ENCODE data around the gene TMPRSS12. TPM values are rescaled to one million over a fixed set of nuclear protein-coding genes. Genes with fewer than 3 reads are reported as not detected.

The TMPRSS12 gene
- total and polyA plus RNA-seq, 8 donors, result 0.12 TPM; not detected in 7

DNA sequence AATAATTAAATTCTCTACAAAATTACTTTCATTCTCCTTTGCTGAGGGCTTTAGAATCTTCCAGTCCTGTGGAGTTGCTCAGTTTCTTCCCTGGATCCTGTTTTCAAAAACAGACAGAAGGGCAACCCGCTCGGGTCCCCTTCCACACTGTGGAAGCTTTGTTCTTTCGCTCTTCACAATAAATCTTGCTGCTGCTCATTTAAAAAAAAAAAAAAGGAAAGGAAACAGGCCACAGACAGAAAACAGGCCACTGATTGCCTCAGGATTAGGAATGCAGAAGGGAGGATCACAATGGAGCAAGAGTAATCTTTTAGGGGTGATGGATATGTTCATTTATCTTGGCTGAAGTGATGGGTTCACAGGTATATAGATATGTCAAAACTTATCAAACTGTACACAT lies 80.1 kb downstream of the TMPRSS12 start:
- H3K36me3 ChIP-seq, result no peaks in the 10 kb centered on the region
- no peak overlapping the region for H3K4me3 ChIP-seq
- no peaks in the 10 kb centered on the region for H3K9me3 ChIP-seq
- intact Hi-C loops (cut with DNase I), result no loop called here
- DNase-seq (no peak), FAIRE-seq (no peak), ATAC-seq (no peak)
- peak overlapping the region in 3 of 4 donors; percentile 10 to 87 (median 85) for H3K27ac ChIP-seq
- TF ChIP-seq, protein P1, sequence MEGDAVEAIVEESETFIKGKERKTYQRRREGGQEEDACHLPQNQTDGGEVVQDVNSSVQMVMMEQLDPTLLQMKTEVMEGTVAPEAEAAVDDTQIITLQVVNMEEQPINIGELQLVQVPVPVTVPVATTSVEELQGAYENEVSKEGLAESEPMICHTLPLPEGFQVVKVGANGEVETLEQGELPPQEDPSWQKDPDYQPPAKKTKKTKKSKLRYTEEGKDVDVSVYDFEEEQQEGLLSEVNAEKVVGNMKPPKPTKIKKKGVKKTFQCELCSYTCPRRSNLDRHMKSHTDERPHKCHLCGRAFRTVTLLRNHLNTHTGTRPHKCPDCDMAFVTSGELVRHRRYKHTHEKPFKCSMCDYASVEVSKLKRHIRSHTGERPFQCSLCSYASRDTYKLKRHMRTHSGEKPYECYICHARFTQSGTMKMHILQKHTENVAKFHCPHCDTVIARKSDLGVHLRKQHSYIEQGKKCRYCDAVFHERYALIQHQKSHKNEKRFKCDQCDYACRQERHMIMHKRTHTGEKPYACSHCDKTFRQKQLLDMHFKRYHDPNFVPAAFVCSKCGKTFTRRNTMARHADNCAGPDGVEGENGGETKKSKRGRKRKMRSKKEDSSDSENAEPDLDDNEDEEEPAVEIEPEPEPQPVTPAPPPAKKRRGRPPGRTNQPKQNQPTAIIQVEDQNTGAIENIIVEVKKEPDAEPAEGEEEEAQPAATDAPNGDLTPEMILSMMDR (IDR thresholded peaks at IDR 0.05), result no peak
- peaks cover 3 to 22% (median 12%) of the 10 kb centered on the region in 3 donors for H3K4me1 ChIP-seq
- 56 to 65% methylated on average over 3 of the region's 3 CpGs for WGBS, 2 donors
- H3K27me3 ChIP-seq, result no peaks in the 10 kb centered on the region

DNA sequence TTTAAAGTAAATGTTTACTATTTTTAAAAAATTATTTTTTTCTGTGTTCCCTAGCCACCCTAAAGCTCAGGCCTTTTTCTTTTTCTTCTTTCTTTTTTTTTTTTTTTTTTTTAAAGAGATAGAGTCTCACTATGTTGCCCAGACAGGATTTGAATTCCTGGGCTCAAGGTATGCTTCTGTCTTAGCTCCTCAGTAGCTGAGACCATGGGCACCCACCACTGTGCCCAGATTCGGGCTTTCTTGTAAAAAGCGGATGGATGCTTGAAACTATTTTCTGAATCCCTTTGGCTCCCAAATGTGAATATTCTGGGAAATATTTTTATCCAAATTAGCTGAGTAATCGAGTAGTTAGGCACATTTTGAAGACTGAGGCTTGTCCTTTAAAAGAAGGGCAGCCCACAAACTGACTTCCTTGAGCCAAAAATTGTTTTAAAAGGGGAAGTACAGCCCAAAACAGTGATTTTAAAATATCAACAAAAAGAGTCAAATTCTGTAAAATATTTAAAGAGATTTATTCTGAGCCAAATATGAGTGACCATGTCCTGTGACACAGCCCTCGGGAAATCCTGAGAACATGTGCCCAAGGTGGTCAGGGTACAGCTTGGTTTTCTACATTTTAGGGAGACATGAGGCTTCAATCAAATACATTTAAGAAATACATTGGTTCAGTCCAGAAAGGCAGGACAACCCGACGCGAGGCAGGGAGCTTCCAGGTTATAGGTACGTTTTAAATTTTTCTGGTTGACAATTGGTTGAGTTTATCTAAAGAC lies 80.8 kb downstream of the TMPRSS12 start:
- TF ChIP-seq, protein P1 (IDR thresholded peaks at IDR 0.05), result no peak
- peak overlapping the region; percentile 51 to 87 (median 77) for H3K27ac ChIP-seq
- peak overlapping the region in 3 of 4 donors; percentile 56 to 69 (median 58) for H3K4me3 ChIP-seq

DNA sequence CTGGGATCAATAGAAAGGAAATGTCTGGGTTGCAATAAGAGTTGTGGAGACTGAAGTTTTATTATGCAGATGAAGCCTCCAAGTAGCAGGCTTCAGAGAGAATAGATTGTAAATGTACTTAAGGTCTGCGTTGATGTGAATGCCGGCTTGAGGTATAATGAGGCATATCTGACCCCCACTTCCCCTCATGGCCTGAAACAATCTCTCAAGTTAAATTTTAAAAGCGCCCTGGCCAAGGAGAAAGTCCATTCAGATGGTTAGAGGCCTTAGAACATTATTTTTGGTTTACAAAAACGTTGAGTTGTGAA lies 81.4 kb downstream of the TMPRSS12 start:
- WGBS, 2 donors, result 1% methylated on average over 4 of the region's 4 CpGs
- peak in 1 of 6 donors; percentile 31 for DNase-seq
- H3K27ac ChIP-seq, result peak overlapping the region; percentile 51 to 87 (median 77)
- H3K9me3 ChIP-seq, result no peaks in the 10 kb centered on the region
- TF ChIP-seq, protein P1 (IDR thresholded peaks at IDR 0.05), result no peak
- intact Hi-C loops (cut with DNase I), result no loop called here
- peaks cover 3 to 28% (median 12%) of the 10 kb centered on the region in 3 donors for H3K4me1 ChIP-seq
- peak overlapping the region in 3 of 4 donors; percentile 56 to 69 (median 58) for H3K4me3 ChIP-seq
- ATAC-seq, result peak; percentile 1 to 3 (median 2)
- FAIRE-seq, result no peak
- no peaks in the 10 kb centered on the region for H3K36me3 ChIP-seq
- H3K27me3 ChIP-seq, result no peaks in the 10 kb centered on the region

More for the DNA sequence above, 80.8 kb downstream of the TMPRSS12 start:
- ATAC-seq (no peak), FAIRE-seq (no peak), DNase-seq (no peak)
- WGBS, 2 donors, result 21 to 22% methylated on average over 8 of the region's 8 CpGs
- Histone ChIP-seq H3K27me3 (no peaks in the 10 kb centered on the region), H3K36me3 (no peaks in the 10 kb centered on the region), H3K9me3 (no peaks in the 10 kb centered on the region), H3K4me1 (peaks cover 3 to 28% (median 12%) of the 10 kb centered on the region in 3 donors)
- intact Hi-C loops (cut with DNase I), result no loop called here

DNA sequence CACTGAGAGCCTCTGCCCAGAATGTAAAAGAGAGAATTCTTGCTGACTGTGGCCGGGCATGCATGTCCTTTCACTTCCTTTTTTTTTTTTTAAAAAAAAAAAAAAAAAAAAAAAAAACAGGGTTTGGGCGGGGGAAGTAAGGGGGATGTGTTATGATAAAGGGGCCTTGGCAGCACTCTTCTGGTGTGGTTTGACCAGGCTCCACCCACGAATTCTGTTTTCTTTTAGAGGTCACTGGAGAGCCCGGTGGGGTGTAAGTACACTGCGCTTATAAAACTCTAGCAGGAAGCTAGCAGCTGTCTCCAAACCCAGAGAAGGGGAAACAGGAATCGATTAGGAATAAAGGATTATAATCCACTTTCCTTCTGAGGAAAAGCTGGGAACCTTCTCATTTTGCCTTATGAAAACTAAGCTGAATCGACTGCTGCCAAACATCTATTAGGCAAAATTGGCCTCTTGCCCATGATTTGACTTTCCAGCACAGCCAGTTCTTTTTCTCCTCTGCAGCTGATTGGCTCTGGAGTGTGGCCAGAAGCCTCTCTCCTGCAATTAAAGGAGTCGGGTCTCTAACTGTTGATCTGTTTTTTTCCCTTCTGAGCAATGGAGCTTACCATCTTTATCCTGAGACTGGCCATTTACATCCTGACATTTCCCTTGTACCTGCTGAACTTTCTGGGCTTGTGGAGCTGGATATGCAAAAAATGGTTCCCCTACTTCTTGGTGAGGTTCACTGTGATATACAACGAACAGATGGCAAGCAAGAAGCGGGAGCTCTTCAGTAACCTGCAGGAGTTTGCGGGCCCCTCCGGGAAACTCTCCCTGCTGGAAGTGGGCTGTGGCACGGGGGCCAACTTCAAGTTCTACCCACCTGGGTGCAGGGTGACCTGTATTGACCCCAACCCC lies 82.0 kb downstream of the TMPRSS12 start:
- ATAC-seq (peak; percentile 84 to 89 (median 86)), FAIRE-seq (peak; percentile 91), DNase-seq (peak; percentile 67 to 94 (median 92))
- H3K27ac ChIP-seq, result peak overlapping the region; percentile 51 to 87 (median 77)
- no peaks in the 10 kb centered on the region for H3K36me3 ChIP-seq
- intact Hi-C loops (cut with DNase I), result no loop called here
- peak overlapping the region; percentile 54 to 69 (median 57) for H3K4me3 ChIP-seq
- 0% methylated on average over 13 of the region's 13 CpGs for WGBS, 2 donors
- no peaks in the 10 kb centered on the region for H3K27me3 ChIP-seq
- peaks cover 3 to 28% (median 12%) of the 10 kb centered on the region in 3 donors for H3K4me1 ChIP-seq
- H3K9me3 ChIP-seq, result no peaks in the 10 kb centered on the region
- TF ChIP-seq, protein P1 (IDR thresholded peaks at IDR 0.05), result no peak

Measured in pancreas (tissue), 10 donors.